Mesenchymal stem cell (in vitro differentiated cells and primary cell): Measurements from ENCODE around the gene SMLR1.

Source experiments
- DNase-seq: peaks from one replicate; pipeline ENCODE4 v3.0.0-alpha.2; 2013
- H2AFZ ChIP-seq: one replicate; pipeline ENCODE4 v1.6.1; 2013; ENCODE audit warnings: low read depth, mild to moderate bottlenecking, control low read depth, inconsistent platforms, low read length, moderate library complexity
- H2AK5ac ChIP-seq: 2 replicates; pipeline ENCODE4 v1.6.1; 2013; ENCODE audit warnings: low read length, moderate library complexity, mild to moderate bottlenecking, inconsistent platforms; ENCODE audit not compliant: severe bottlenecking
- H2BK120ac ChIP-seq: one replicate; pipeline ENCODE4 v1.6.1; 2013; ENCODE audit warnings: low read depth, mild to moderate bottlenecking, inconsistent platforms, low read length, moderate library complexity
- H2BK12ac ChIP-seq, 2 experiments: one replicate each; pipeline ENCODE4 v1.6.1; 2013; ENCODE audit warnings: inconsistent platforms in 2 of 2, low read length in 2 of 2, mild to moderate bottlenecking in 2 of 2, moderate library complexity in 2 of 2, control low read depth in 1 of 2
- H2BK15ac ChIP-seq: one replicate; pipeline ENCODE4 v1.6.1; 2013; ENCODE audit warnings: mild to moderate bottlenecking, low read depth, inconsistent platforms; ENCODE audit not compliant: poor library complexity, severe bottlenecking
- H2BK5ac ChIP-seq: 2 replicates; pipeline ENCODE4 v1.6.1; 2013; ENCODE audit warnings: low read depth, mild to moderate bottlenecking, low read length, control low read depth, inconsistent platforms; ENCODE audit not compliant: poor library complexity, severe bottlenecking
- H3K14ac ChIP-seq, 2 experiments: one replicate each; pipeline ENCODE4 v1.6.1; 2013; ENCODE audit warnings: inconsistent platforms in 2 of 2, low read length in 2 of 2, control low read depth in 1 of 2, mild to moderate bottlenecking in 1 of 2, moderate library complexity in 1 of 2
- H3K18ac ChIP-seq, 2 experiments: one replicate each; pipeline ENCODE4 v1.6.1; 2013; ENCODE audit warnings: inconsistent platforms in 2 of 2, low read length in 2 of 2, control low read depth in 1 of 2, low read depth in 1 of 2, mild to moderate bottlenecking in 1 of 2
- H3K23ac ChIP-seq, 2 experiments: one replicate each; pipeline ENCODE4 v1.6.1; 2013; ENCODE audit warnings: inconsistent platforms in 2 of 2, low read length in 2 of 2, mild to moderate bottlenecking in 2 of 2, moderate library complexity in 2 of 2, control low read depth in 1 of 2
- H3K27ac ChIP-seq: 2 replicates; pipeline ENCODE4 v1.5.1; 2013; ENCODE audit warnings: mild to moderate bottlenecking, moderate library complexity, low read length, control low read depth, inconsistent platforms; ENCODE audit not compliant: poor library complexity, severe bottlenecking
- H3K27me3 ChIP-seq, 2 experiments: 2 replicates each; pipeline versions ENCODE4 v1.6.1 to v1.7.0; 2013; ENCODE audit warnings: low read length in 2 of 2, mild to moderate bottlenecking in 2 of 2, moderate library complexity in 2 of 2, control low read depth in 1 of 2, inconsistent platforms in 1 of 2; ENCODE audit not compliant: control insufficient read depth in 1 of 2, insufficient read depth in 1 of 2
- H3K36me3 ChIP-seq, 2 experiments: 2 replicates each; pipeline versions ENCODE4 v1.6.1 to v1.7.0; 2013; ENCODE audit warnings: low read length in 2 of 2, control low read depth in 1 of 2, inconsistent platforms in 1 of 2, low read depth in 1 of 2, mild to moderate bottlenecking in 1 of 2; ENCODE audit not compliant: insufficient read depth in 2 of 2, control insufficient read depth in 1 of 2
- H3K4ac ChIP-seq, 2 experiments: one replicate each; pipeline ENCODE4 v1.6.1; 2013; ENCODE audit warnings: inconsistent platforms in 2 of 2, low read length in 2 of 2, mild to moderate bottlenecking in 2 of 2, moderate library complexity in 2 of 2, control low read depth in 1 of 2, low read depth in 1 of 2
- H3K4me1 ChIP-seq: 2 replicates; pipeline ENCODE4 v1.6.1; 2013; ENCODE audit warnings: low read depth, low read length, control low read depth; ENCODE audit not compliant: control insufficient read depth, insufficient read depth
- H3K4me2 ChIP-seq: 2 replicates; pipeline ENCODE4 v1.6.1; 2013; ENCODE audit warnings: low read length, mild to moderate bottlenecking, inconsistent platforms; ENCODE audit not compliant: poor library complexity, severe bottlenecking
- H3K4me3 ChIP-seq, 2 experiments: 2 replicates each; pipeline versions ENCODE4 v1.5.1 to v1.7.0; 2013; ENCODE audit warnings: low read length in 2 of 2, mild to moderate bottlenecking in 2 of 2, control low read depth in 1 of 2, low read depth in 1 of 2; ENCODE audit not compliant: insufficient read depth in 1 of 2
- H3K79me1 ChIP-seq: replicated peaks from 2 replicates; pipeline ENCODE4 v1.6.1; 2013; ENCODE audit warnings: mild to moderate bottlenecking, control low read depth, low read length, inconsistent platforms; ENCODE audit not compliant: poor library complexity, severe bottlenecking
- H3K9ac ChIP-seq: 2 replicates; pipeline ENCODE4 v1.7.0; 2013; ENCODE audit warnings: mild to moderate bottlenecking, low read length, moderate library complexity
- H3K9me3 ChIP-seq: 2 replicates; pipeline ENCODE4 v1.7.0; 2013; ENCODE audit warnings: mild to moderate bottlenecking, low read length; ENCODE audit not compliant: control insufficient read depth
- H4K8ac ChIP-seq: one replicate; pipeline ENCODE4 v1.6.1; 2013; ENCODE audit warnings: inconsistent platforms, mild to moderate bottlenecking, low read length, moderate library complexity
- H4K91ac ChIP-seq: one replicate; pipeline ENCODE4 v1.6.1; 2013; ENCODE audit warnings: mild to moderate bottlenecking, low read length, inconsistent platforms
- WGBS: methylation state at CpG from one replicate; pipeline ENCODE4 v1.1.7; 2013; ENCODE audit warnings: mixed read lengths; 5-methylcytosine and 5-hydroxymethylcytosine counted together

Gene SMLR1

GRCh38 chr6:130863415-130864230, 36.4 kb downstream of the SMLR1 start:
- Histone ChIP-seq H3K27ac (no peak overlapping the region), H3K18ac (no peak overlapping the region), H3K14ac (no peak overlapping the region), H3K36me3 (peaks cover 0 to 21% of the 10 kb centered on the region in 2 experiments), H3K27me3 (no peaks in the 10 kb centered on the region), H3K9ac (no peak overlapping the region), H3K4ac (no peak overlapping the region), H2BK5ac (no peak overlapping the region), H2BK12ac (no peak overlapping the region), H3K4me1 (no peaks in the 10 kb centered on the region), H2AK5ac (no peak overlapping the region), H4K8ac (no peak overlapping the region), H3K4me3 (no peak overlapping the region), H2AFZ (no peak overlapping the region), H3K23ac (no peak overlapping the region), H4K91ac (no peak overlapping the region), H3K9me3 (no peaks in the 10 kb centered on the region), H3K79me1 (no peaks in the 10 kb centered on the region), H3K4me2 (no peak overlapping the region), H2BK15ac (no peak overlapping the region), H2BK120ac (no peak overlapping the region)
- no peak for DNase-seq
- WGBS: 100% methylated on average over 4 of the region's 4 CpGs

- Histone ChIP-seq H2AFZ (no peak overlapping the region), H3K9ac (no peak overlapping the region), H4K91ac (no peak overlapping the region), H2BK15ac (no peak overlapping the region), H3K36me3 (peaks cover 2 to 24% of the 10 kb centered on the region in 2 experiments), H3K14ac (no peak overlapping the region), H2BK12ac (no peak overlapping the region), H4K8ac (no peak overlapping the region), H3K4me3 (no peak overlapping the region), H3K9me3 (no peaks in the 10 kb centered on the region), H2BK5ac (no peak overlapping the region), H3K79me1 (peaks cover 2% of the 10 kb centered on the region), H3K18ac (no peak overlapping the region), H3K4me1 (no peaks in the 10 kb centered on the region), H2AK5ac (no peak overlapping the region), H3K27me3 (no peaks in the 10 kb centered on the region), H3K27ac (no peak overlapping the region), H2BK120ac (no peak overlapping the region), H3K4me2 (no peak overlapping the region), H3K23ac (no peak overlapping the region), H3K4ac (no peak overlapping the region)
- no peak for DNase-seq
- 95% methylated on average over 11 of the region's 11 CpGs for WGBS
These were observed 37.1 kb downstream of the SMLR1 start for GRCh38 chr6:130864344-130864743.

GRCh38 chr6:130865793-130866192, 38.6 kb downstream of the SMLR1 start:
- no peak overlapping the region for H3K23ac ChIP-seq
- H3K18ac ChIP-seq: no peak overlapping the region
- no peaks in the 10 kb centered on the region for H3K27me3 ChIP-seq
- H2AK5ac ChIP-seq: no peak overlapping the region
- no peak overlapping the region for H3K4me2 ChIP-seq
- no peak overlapping the region for H2BK5ac ChIP-seq
- peaks cover 7 to 29% of the 10 kb centered on the region in 2 experiments for H3K36me3 ChIP-seq
- H2BK12ac ChIP-seq: no peak overlapping the region
- H2BK15ac ChIP-seq: no peak overlapping the region
- no peak for DNase-seq
- no peak overlapping the region for H3K27ac ChIP-seq
- no peak overlapping the region for H4K8ac ChIP-seq
- no peak overlapping the region for H3K4ac ChIP-seq
- WGBS: 100% methylated on average over 1 of the region's 4 CpGs
- peaks cover 4% of the 10 kb centered on the region for H3K79me1 ChIP-seq
- no peak overlapping the region for H3K4me3 ChIP-seq
- no peak overlapping the region for H2AFZ ChIP-seq
- H3K9me3 ChIP-seq: no peaks in the 10 kb centered on the region
- H3K9ac ChIP-seq: no peak overlapping the region
- H3K14ac ChIP-seq: no peak overlapping the region
- H4K91ac ChIP-seq: no peak overlapping the region
- H3K4me1 ChIP-seq: no peaks in the 10 kb centered on the region
- no peak overlapping the region for H2BK120ac ChIP-seq

- Histone ChIP-seq H3K4me2 (no peak overlapping the region), H2BK12ac (no peak overlapping the region), H2AK5ac (no peak overlapping the region), H4K91ac (no peak overlapping the region), H3K36me3 (peaks cover 7 to 24% of the 10 kb centered on the region in 2 experiments), H2BK15ac (no peak overlapping the region), H3K14ac (no peak overlapping the region), H3K9me3 (no peaks in the 10 kb centered on the region), H3K9ac (no peak overlapping the region), H2AFZ (no peak overlapping the region), H3K27me3 (no peaks in the 10 kb centered on the region), H3K4me3 (no peak overlapping the region), H3K18ac (no peak overlapping the region), H2BK120ac (no peak overlapping the region), H2BK5ac (no peak overlapping the region), H3K23ac (no peak overlapping the region), H3K79me1 (peaks cover 7% of the 10 kb centered on the region), H3K4me1 (no peaks in the 10 kb centered on the region), H4K8ac (no peak overlapping the region), H3K4ac (no peak overlapping the region), H3K27ac (no peak overlapping the region)
- 98% methylated on average over 9 of the region's 10 CpGs for WGBS
- DNase-seq: no peak
These were observed 42.5 kb downstream of the SMLR1 start for GRCh38 chr6:130869681-130870080.
